GM12878 (cell line): ENCODE data around the gene KLHL22. TPM values are rescaled to one million over a fixed set of nuclear protein-coding genes. Genes with fewer than 3 reads are reported as not detected.

Experiments used
- ATAC-seq: fragments of 200-7000 bp; cut with Tn5 transposase; 3 replicates; pipeline ENCODE4 v1.9.1; 2020; ENCODE audit warnings: mild to moderate bottlenecking, moderate library complexity
- BruUV-seq: library from RNA; stranded (reverse); fragments of 400-500 nt; replicated peaks from 2 replicates; lab custom pipeline; 2021; lab: Mats Ljungman, UMichigan
- CTCF ChIA-PET: fragments of 300-600 bp; sonication (Branson Sonifier 250); formaldehyde crosslinking; extraction: SDS; loops from one replicate; lab custom pipeline; 2021; ENCODE audit warnings: inconsistent platforms; lab: Yijun Ruan, JAX
- POLR2A ChIA-PET: fragments of 350-600 bp; formaldehyde crosslinking; extraction: SDS; loops from one replicate; lab custom pipeline; 2021; ENCODE audit warnings: inconsistent platforms; lab: Charles Lee
- RAD21 ChIA-PET: fragments of 300-600 bp; sonication (Branson Sonifier 250); formaldehyde crosslinking; loops from one replicate; lab custom pipeline; 2023; ENCODE audit warnings: antibody characterized with exemption; ENCODE audit not compliant: unreplicated experiment; lab: Charles Lee
- SMC1A ChIA-PET: fragments of 300-600 bp; sonication (Branson Sonifier 250); formaldehyde crosslinking; loops from one replicate; lab custom pipeline; 2023; ENCODE audit not compliant: unreplicated experiment, uncharacterized antibody; lab: Charles Lee
- DNase-seq: peaks from one replicate; pipeline ENCODE4 v3.0.0-alpha.2; 2011; ENCODE audit warnings: low read depth, low spot score
- FAIRE-seq: peaks from 3 replicates; lab custom pipeline; 2011; peaks lifted over from hg19 to GRCh38; lab: Jason Lieb, UNC
- H2AFZ ChIP-seq: 2 replicates; pipeline ENCODE4 v1.6.0; 2011; ENCODE audit warnings: low read depth, low read length, control low read depth; ENCODE audit not compliant: control insufficient read depth
- H3K27ac ChIP-seq: 2 replicates; pipeline ENCODE4 v1.5.1; 2011; ENCODE audit warnings: control low read depth; ENCODE audit not compliant: control insufficient read depth, insufficient read depth
- H3K27me3 ChIP-seq, 2 experiments: replicated peaks in 1 of 2; 2 replicates each; pipeline versions ENCODE4 v1.6.0 to v1.6.1; 2011; ENCODE audit warnings: low read length in 1 of 2; ENCODE audit not compliant: control insufficient read depth in 2 of 2, insufficient read depth in 2 of 2
- H3K36me3 ChIP-seq, 2 experiments: 2 replicates each; pipeline ENCODE4 v1.5.1; 2011; ENCODE audit warnings: low read length in 1 of 2; ENCODE audit not compliant: control insufficient read depth in 2 of 2, insufficient read depth in 2 of 2
- H3K4me1 ChIP-seq: 2 replicates; pipeline ENCODE4 v1.6.1; 2011; ENCODE audit warnings: mild to moderate bottlenecking, low read length, moderate library complexity, mixed read lengths; ENCODE audit not compliant: control insufficient read depth, insufficient read depth
- H3K4me2 ChIP-seq: 2 replicates; pipeline ENCODE4 v1.6.0; 2011; ENCODE audit warnings: control low read depth; ENCODE audit not compliant: control insufficient read depth, insufficient read depth
- H3K4me3 ChIP-seq: fragments of 200-600 bp; sonication (generic); 2 replicates; pipeline ENCODE4 v1.5.1; 2016
- H3K79me2 ChIP-seq: 2 replicates; pipeline ENCODE4 v1.6.0; 2011; ENCODE audit warnings: low read length; ENCODE audit not compliant: control insufficient read depth, insufficient read depth
- H3K9ac ChIP-seq: 2 replicates; pipeline ENCODE4 v1.8.0; 2011; ENCODE audit warnings: low read length, control low read depth, mixed read lengths; ENCODE audit not compliant: control insufficient read depth, insufficient read depth
- H3K9me3 ChIP-seq: replicated peaks from 3 replicates; pipeline ENCODE4 v1.5.1; 2011; ENCODE audit warnings: mild to moderate bottlenecking, low read length; ENCODE audit not compliant: control insufficient read depth, insufficient read depth
- H4K20me1 ChIP-seq: 2 replicates; pipeline ENCODE4 v1.6.0; 2011; ENCODE audit not compliant: control insufficient read depth, insufficient read depth
- BCLAF1 ChIP-seq: fragments of 450-650 bp; IDR thresholded peaks from 2 replicates; pipeline ENCODE4 v1.6.1; 2017; ENCODE audit warnings: antibody characterized with exemption, mild to moderate bottlenecking, moderate library complexity
- CBX3 ChIP-seq: fragments of 200-600 bp; sonication (generic); IDR thresholded peaks from 2 replicates; pipeline ENCODE4 v1.6.1; 2016; ENCODE audit warnings: low read depth, borderline replicate concordance
- CREB1 ChIP-seq: IDR thresholded peaks from 2 replicates; pipeline ENCODE4 v1.6.1; 2012; ENCODE audit warnings: low read depth, mild to moderate bottlenecking, inconsistent platforms
- EED ChIP-seq: sonication (generic); IDR thresholded peaks from 2 replicates; pipeline ENCODE4 v1.6.1; 2016; ENCODE audit warnings: antibody characterized with exemption, low read depth
- NFYB ChIP-seq: IDR thresholded peaks from 2 replicates; pipeline ENCODE4 v1.6.1; 2011; ENCODE audit warnings: low read depth, mild to moderate bottlenecking, low read length, improper control_type of control experiment, moderate library complexity; ENCODE audit not compliant: insufficient read depth
- SRF ChIP-seq, 2 experiments: IDR thresholded peaks; 2 replicates each; pipeline ENCODE4 v1.6.1; 2011; ENCODE audit warnings: low read depth in 2 of 2, low read length in 2 of 2, mild to moderate bottlenecking in 1 of 2, moderate library complexity in 1 of 2
- STAT1 ChIP-seq: fragments of 450-650 bp; conservative IDR thresholded peaks from 2 replicates; pipeline ENCODE4 v1.6.1; 2014; ENCODE audit warnings: antibody characterized with exemption, mild to moderate bottlenecking
- TARDBP ChIP-seq: IDR thresholded peaks from 2 replicates; pipeline ENCODE4 v1.6.1; 2016; ENCODE audit warnings: borderline replicate concordance
- TCF12 ChIP-seq: IDR thresholded peaks from 2 replicates; pipeline ENCODE4 v1.6.1; 2011; ENCODE audit warnings: low read depth, mild to moderate bottlenecking, low read length
- WGBS: methylation state at CpG from one replicate; pipeline ENCODE4 v1.1.6; 2016; ENCODE audit warnings: low lambda C conversion rate; ENCODE audit not compliant: insufficient replicate concordance, insufficient coverage; ENCODE audit errors: missing lambda C conversion rate; 5-methylcytosine and 5-hydroxymethylcytosine counted together
- in situ Hi-C: fragments of 300-500 bp; cut with MboI; formaldehyde crosslinking; loops from 9 replicates; pipeline ENCODE4 v1.14.3; 2018; ENCODE audit warnings: mixed read lengths
- intact Hi-C: fragments of 100-400 bp; cut with micrococcal nuclease; formaldehyde crosslinking; loops from one replicate; pipeline ENCODE4 v1.14.2; 2022; ENCODE audit not compliant: unreplicated experiment
- polyA plus RNA-seq, 11 experiments: library from polyadenylated mRNA; depleted of rRNA in 4 of 11; unstranded in 6 of 11; stranded (reverse) in 5 of 11; fragments of >200 nt; fragmentation: Nextera tagmentation in 4 of 11; fragmentation: Illumina TruSeq in 1 of 11; extraction: Ambion mirVana in 4 of 11; extraction: Trizol in 1 of 11; gene quantifications; 1 replicate in 1 of 11; 2 replicates in 10 of 11; pipeline versions ENCODE4 v1.2.1 to v1.2.3, GENCODE V29; 2011 to 2016; ENCODE audit warnings: inconsistent platforms in 2 of 11, missing spikeins in 2 of 11, low read depth in 1 of 11
- total RNA-seq, 4 experiments: library from RNA; depleted of rRNA in 3 of 4; stranded (reverse); fragments of >200 nt in 3 of 4; fragmentation: Illumina TruSeq in 1 of 4; extraction: Trizol in 1 of 4; gene quantifications; 2 replicates each; pipeline versions ENCODE4 v1.2.1 to v1.2.3, GENCODE V29; 2013 to 2021
- TF ChIP-seq, protein P1 (sequence below): IDR thresholded peaks from 2 replicates; pipeline ENCODE4 v1.6.1; 2012; ENCODE audit warnings: low read depth, low read length, improper control_type of control experiment
- TF ChIP-seq, protein P2 (sequence below): fragments of 450-650 bp; IDR thresholded peaks from 2 replicates; pipeline ENCODE4 v1.6.1; 2016; ENCODE audit warnings: mild to moderate bottlenecking
- TF ChIP-seq, protein P3 (sequence below): fragments of 450-650 bp; formaldehyde crosslinking; IDR thresholded peaks from 2 replicates; pipeline ENCODE4 v1.5.0; 2022; ENCODE audit warnings: mild to moderate bottlenecking, missing genetic modification characterization

Gene KLHL22
- total and polyA plus RNA-seq, 10 of the 15 experiments (the other 5 are each of a cell fraction or from before 2014, with no cell fraction given) = 0.06 to 22.1 (median 14.2) TPM

GRCh38 chr22:20524004-20524481, 28.4 kb upstream of the KLHL22 start (continued):
- TF ChIP-seq, protein P1, sequence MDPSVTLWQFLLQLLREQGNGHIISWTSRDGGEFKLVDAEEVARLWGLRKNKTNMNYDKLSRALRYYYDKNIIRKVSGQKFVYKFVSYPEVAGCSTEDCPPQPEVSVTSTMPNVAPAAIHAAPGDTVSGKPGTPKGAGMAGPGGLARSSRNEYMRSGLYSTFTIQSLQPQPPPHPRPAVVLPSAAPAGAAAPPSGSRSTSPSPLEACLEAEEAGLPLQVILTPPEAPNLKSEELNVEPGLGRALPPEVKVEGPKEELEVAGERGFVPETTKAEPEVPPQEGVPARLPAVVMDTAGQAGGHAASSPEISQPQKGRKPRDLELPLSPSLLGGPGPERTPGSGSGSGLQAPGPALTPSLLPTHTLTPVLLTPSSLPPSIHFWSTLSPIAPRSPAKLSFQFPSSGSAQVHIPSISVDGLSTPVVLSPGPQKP = no peak
- TF ChIP-seq NFYB (no peak), CBX3 (no peak), SRF (IDR thresholded peaks at IDR 0.05; ENCODE audit: low read depth in 2 of 2, low read length in 2 of 2) (no peak), TARDBP (no peak), STAT1 (no peak), TCF12 (peak; percentile 75; the same call in 1 of the 2 replicates), EED (peak; percentile 50)

DNA sequence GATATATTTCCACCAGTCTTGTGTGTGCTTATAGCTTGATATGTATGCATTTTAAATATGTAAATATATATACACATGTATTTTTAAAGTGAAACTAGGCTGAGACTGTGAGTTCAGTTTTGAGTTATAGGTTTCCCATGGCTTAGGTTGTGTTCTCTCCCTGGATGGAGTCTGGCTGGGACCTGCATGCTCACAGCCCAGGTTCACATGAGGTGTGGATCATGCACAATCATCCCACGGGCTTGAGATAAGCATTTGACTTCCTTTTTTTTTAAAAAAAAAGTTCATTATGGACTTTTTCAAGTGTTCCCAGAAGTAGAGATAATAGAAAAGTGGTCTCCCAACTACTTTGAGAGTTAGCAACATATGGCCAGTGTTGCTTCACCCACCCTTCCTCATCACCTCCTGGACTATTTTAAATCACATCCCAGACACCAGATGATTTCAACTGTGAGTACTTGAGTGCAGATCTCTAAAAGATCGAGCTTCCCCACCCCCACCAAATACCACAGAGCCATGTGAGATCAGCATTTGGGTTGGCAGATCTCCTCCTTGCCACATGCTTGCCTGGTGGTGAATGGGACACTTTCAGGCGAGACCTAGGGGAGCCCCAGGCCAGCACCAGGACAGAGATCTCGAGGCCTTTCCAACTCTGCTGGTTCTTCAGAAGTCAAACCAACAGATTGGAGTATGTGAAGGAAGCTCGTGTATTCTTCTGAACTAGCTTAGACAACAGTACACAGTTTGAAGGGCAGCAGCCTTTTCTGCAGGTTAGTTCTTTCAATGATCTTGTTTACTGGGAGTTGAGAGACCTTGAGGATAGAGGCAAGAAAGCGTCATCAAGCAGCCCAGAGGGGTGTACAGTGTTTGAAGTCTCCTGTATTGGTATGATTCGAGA, 27.7 kb upstream of the KLHL22 start:
- BruUV-seq = no TSS peak
- in situ Hi-C loops = no loop called here
- ChIA-PET SMC1A (interaction anchor here (0.7 to 1.9 kb wide), 5 partner anchors 9 to 15 kb away, joined by 3 to 14 read pairs (median 3); no protein-coding TSS in a partner anchor), CTCF (interaction anchor here (0.7 to 2.4 kb wide), 4 partner anchors 9 to 83 kb away, joined by 3 to 8 read pairs (median 4); no protein-coding TSS in a partner anchor), RAD21 (interaction anchor here (1.4 to 1.8 kb wide), 2 partner anchors 9 to 10 kb away, joined by 3 to 4 read pairs; no protein-coding TSS in a partner anchor), POLR2A (interaction anchor here (1.0 kb wide), 1 partner anchor 14 kb away, joined by 3 read pairs; no protein-coding TSS in a partner anchor)
- Histone ChIP-seq H3K4me3 (no peak overlapping the region; the same call in 1 of the 2 replicates), H4K20me1 (peaks cover 5% of the 10 kb centered on the region), H3K9me3 (no peaks in the 10 kb centered on the region), H2AFZ (no peak overlapping the region), H3K27ac (peak overlapping the region; percentile 77), H3K4me1 (peaks cover 24% of the 10 kb centered on the region), H3K4me2 (peak overlapping the region; percentile 40), H3K36me3 (peaks cover 15 to 18% of the 10 kb centered on the region in 2 experiments; a peak in 3 of 4 replicates), H3K79me2 (peaks cover 66% of the 10 kb centered on the region), H3K27me3 (no peaks in the 10 kb centered on the region), H3K9ac (peak overlapping the region; percentile 46)
- FAIRE-seq (no peak), ATAC-seq (peak; percentile 58), DNase-seq (no peak)
- intact Hi-C loops = no loop called here
- WGBS = 19% methylated on average over 7 of the region's 7 CpGs
- TF ChIP-seq, protein P2, sequence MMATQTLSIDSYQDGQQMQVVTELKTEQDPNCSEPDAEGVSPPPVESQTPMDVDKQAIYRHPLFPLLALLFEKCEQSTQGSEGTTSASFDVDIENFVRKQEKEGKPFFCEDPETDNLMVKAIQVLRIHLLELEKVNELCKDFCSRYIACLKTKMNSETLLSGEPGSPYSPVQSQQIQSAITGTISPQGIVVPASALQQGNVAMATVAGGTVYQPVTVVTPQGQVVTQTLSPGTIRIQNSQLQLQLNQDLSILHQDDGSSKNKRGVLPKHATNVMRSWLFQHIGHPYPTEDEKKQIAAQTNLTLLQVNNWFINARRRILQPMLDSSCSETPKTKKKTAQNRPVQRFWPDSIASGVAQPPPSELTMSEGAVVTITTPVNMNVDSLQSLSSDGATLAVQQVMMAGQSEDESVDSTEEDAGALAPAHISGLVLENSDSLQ = no peak
- TF ChIP-seq, protein P3, sequence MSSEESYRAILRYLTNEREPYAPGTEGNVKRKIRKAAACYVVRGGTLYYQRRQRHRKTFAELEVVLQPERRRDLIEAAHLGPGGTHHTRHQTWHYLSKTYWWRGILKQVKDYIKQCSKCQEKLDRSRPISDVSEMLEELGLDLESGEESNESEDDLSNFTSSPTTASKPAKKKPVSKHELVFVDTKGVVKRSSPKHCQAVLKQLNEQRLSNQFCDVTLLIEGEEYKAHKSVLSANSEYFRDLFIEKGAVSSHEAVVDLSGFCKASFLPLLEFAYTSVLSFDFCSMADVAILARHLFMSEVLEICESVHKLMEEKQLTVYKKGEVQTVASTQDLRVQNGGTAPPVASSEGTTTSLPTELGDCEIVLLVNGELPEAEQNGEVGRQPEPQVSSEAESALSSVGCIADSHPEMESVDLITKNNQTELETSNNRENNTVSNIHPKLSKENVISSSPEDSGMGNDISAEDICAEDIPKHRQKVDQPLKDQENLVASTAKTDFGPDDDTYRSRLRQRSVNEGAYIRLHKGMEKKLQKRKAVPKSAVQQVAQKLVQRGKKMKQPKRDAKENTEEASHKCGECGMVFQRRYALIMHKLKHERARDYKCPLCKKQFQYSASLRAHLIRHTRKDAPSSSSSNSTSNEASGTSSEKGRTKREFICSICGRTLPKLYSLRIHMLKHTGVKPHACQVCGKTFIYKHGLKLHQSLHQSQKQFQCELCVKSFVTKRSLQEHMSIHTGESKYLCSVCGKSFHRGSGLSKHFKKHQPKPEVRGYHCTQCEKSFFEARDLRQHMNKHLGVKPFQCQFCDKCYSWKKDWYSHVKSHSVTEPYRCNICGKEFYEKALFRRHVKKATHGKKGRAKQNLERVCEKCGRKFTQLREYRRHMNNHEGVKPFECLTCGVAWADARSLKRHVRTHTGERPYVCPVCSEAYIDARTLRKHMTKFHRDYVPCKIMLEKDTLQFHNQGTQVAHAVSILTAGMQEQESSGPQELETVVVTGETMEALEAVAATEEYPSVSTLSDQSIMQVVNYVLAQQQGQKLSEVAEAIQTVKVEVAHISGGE (CRISPR knock-in tag) = no peak
- TF ChIP-seq BCLAF1 = no peak
- no peak for TF ChIP-seq CREB1
